ENCODE results near the gene CADPS. TPM values are rescaled to one million over a fixed set of nuclear protein-coding genes. Genes with fewer than 3 reads are reported as not detected.

Gene CADPS
- total and polyA plus RNA-seq, 7 donors = 1.6 to 12.5 (median 6.2) TPM; not detected in 1

- H3K9me3 ChIP-seq = no peaks in the 10 kb centered on the region
- intact Hi-C loops (cut with DNase I) = no loop called here
- WGBS, 2 donors = 52 to 59% methylated on average over 2 of the region's 2 CpGs
- DNase-seq = no peak
- no peak for TF ChIP-seq EP300 (IDR thresholded peaks at IDR 0.05)
- TF ChIP-seq POLR2A (IDR thresholded peaks at IDR 0.05) = no peak
- no peak for TF ChIP-seq CTCF (IDR thresholded peaks at IDR 0.05)
- TF ChIP-seq POLR2AphosphoS5 (IDR thresholded peaks at IDR 0.05) = no peak
- no peaks in the 10 kb centered on the region for H3K27me3 ChIP-seq
- no peak overlapping the region for H3K4me3 ChIP-seq
- H3K36me3 ChIP-seq = no peaks in the 10 kb centered on the region
- no peak overlapping the region for H3K27ac ChIP-seq
- H3K4me1 ChIP-seq = no peaks in the 10 kb centered on the region
Measured at GRCh38 chr3:62803276-62803675, 71.9 kb downstream of the CADPS start.

GRCh38 chr3:62798000-62798399 lies 77.2 kb downstream of the CADPS start:
- Histone ChIP-seq H3K9me3 (no peaks in the 10 kb centered on the region), H3K36me3 (no peaks in the 10 kb centered on the region), H3K27me3 (no peaks in the 10 kb centered on the region), H3K27ac (no peak overlapping the region), H3K4me1 (no peaks in the 10 kb centered on the region), H3K4me3 (no peak overlapping the region)
- 9 to 33% methylated on average over 3 of the region's 3 CpGs for WGBS, 2 donors
- intact Hi-C loops (cut with DNase I) = no loop called here
- TF ChIP-seq EP300 (IDR thresholded peaks at IDR 0.05) (no peak), CTCF (IDR thresholded peaks at IDR 0.05) (no peak), POLR2A (IDR thresholded peaks at IDR 0.05) (no peak), POLR2AphosphoS5 (IDR thresholded peaks at IDR 0.05) (no peak)
- no peak for DNase-seq

GRCh38 chr3:62797132-62797531 lies 78.1 kb downstream of the CADPS start:
- Histone ChIP-seq H3K27me3 (no peaks in the 10 kb centered on the region), H3K4me1 (no peaks in the 10 kb centered on the region), H3K4me3 (no peak overlapping the region), H3K27ac (no peak overlapping the region), H3K36me3 (no peaks in the 10 kb centered on the region), H3K9me3 (no peaks in the 10 kb centered on the region)
- intact Hi-C loops (cut with DNase I) = no loop called here
- WGBS, 2 donors = 13 to 38% methylated on average over 3 of the region's 3 CpGs
- no peak for DNase-seq
- no peak for TF ChIP-seq POLR2AphosphoS5 (IDR thresholded peaks at IDR 0.05)
- no peak for TF ChIP-seq EP300 (IDR thresholded peaks at IDR 0.05)
- no peak for TF ChIP-seq POLR2A (IDR thresholded peaks at IDR 0.05)
- TF ChIP-seq CTCF (IDR thresholded peaks at IDR 0.05) = no peak

GRCh38 chr3:62795978-62796657 lies 79.1 kb downstream of the CADPS start:
- H3K4me3 ChIP-seq = no peak overlapping the region
- no peak overlapping the region for H3K27ac ChIP-seq
- no peak for TF ChIP-seq CTCF (IDR thresholded peaks at IDR 0.05)
- TF ChIP-seq POLR2AphosphoS5 (IDR thresholded peaks at IDR 0.05) = no peak
- TF ChIP-seq POLR2A (IDR thresholded peaks at IDR 0.05) = no peak
- no peak for TF ChIP-seq EP300 (IDR thresholded peaks at IDR 0.05)
- H3K36me3 ChIP-seq = no peaks in the 10 kb centered on the region
- DNase-seq = no peak
- intact Hi-C loops (cut with DNase I) = no loop called here
- no peaks in the 10 kb centered on the region for H3K9me3 ChIP-seq
- no peaks in the 10 kb centered on the region for H3K4me1 ChIP-seq
- WGBS, 2 donors = 71 to 74% methylated on average over 2 of the region's 2 CpGs
- no peaks in the 10 kb centered on the region for H3K27me3 ChIP-seq

GRCh38 chr3:62793946-62794345 lies 81.3 kb downstream of the CADPS start:
- intact Hi-C loops (cut with DNase I) = no loop called here
- H3K9me3 ChIP-seq = no peaks in the 10 kb centered on the region
- no peak for TF ChIP-seq POLR2AphosphoS5 (IDR thresholded peaks at IDR 0.05)
- TF ChIP-seq EP300 (IDR thresholded peaks at IDR 0.05) = no peak
- TF ChIP-seq CTCF (IDR thresholded peaks at IDR 0.05) = no peak
- TF ChIP-seq POLR2A (IDR thresholded peaks at IDR 0.05) = no peak
- no peaks in the 10 kb centered on the region for H3K36me3 ChIP-seq
- 93 to 96% methylated on average over 2 of the region's 2 CpGs for WGBS, 2 donors
- no peaks in the 10 kb centered on the region for H3K27me3 ChIP-seq
- no peak overlapping the region for H3K27ac ChIP-seq
- no peak for DNase-seq
- no peaks in the 10 kb centered on the region for H3K4me1 ChIP-seq
- no peak overlapping the region for H3K4me3 ChIP-seq

Data from sigmoid colon (tissue), 7 donors.